Body of pancreas (tissue), 4 donors: ENCODE results near the gene PLPP1. TPM values are rescaled to one million over a fixed set of nuclear protein-coding genes. Genes with fewer than 3 reads are reported as not detected.

Experiments
- ATAC-seq: fragments of 150-250 bp; one replicate; pipeline ENCODE4 v1.9.1; 2016
- DNase-seq, 4 donors: peaks; one replicate each; pipeline ENCODE4 v3.0.0-alpha.2; 2019
- H3K27ac ChIP-seq, 4 donors: fragments of 200-600 bp; sonication (generic); 1 replicate in 3 of 4; 2 replicates in 1 of 4; pipeline versions ENCODE4 v1.5.1 to v1.6.1; 2016 to 2019; ENCODE audit warnings: mild to moderate bottlenecking in 1 of 4, mixed read lengths in 1 of 4, moderate library complexity in 1 of 4
- H3K27me3 ChIP-seq, 2 donors: fragments of 200-600 bp; sonication (generic); one replicate each; pipeline ENCODE4 v1.6.0; 2016; ENCODE audit warnings: mild to moderate bottlenecking in 1 of 2
- H3K36me3 ChIP-seq, 2 donors: fragments of 200-600 bp; sonication (generic); replicated peaks in 1 of 2; 2 replicates each; pipeline ENCODE4 v1.5.1; 2016; ENCODE audit warnings: low read depth in 2 of 2; ENCODE audit not compliant: insufficient read depth in 1 of 2
- H3K4me1 ChIP-seq: fragments of 200-600 bp; sonication (generic); one replicate; pipeline ENCODE4 v1.6.0; 2016
- H3K4me3 ChIP-seq, 2 donors: fragments of 200-600 bp; sonication (generic); 1 replicate in 1 of 2; 2 replicates in 1 of 2; pipeline ENCODE4 v1.5.1; 2016 to 2019
- H3K9me3 ChIP-seq, 3 donors: fragments of 200-600 bp; sonication (generic); 1 replicate in 2 of 3; 2 replicates in 1 of 3; pipeline ENCODE4 v1.5.1; 2016
- CTCF ChIP-seq, 7 experiments: fragments of 450-650 bp in 4 of 7; fragments of 200-600 bp in 3 of 7; sonication (generic) in 3 of 7; IDR thresholded peaks; one replicate each; pipeline ENCODE4 v1.5.1; 2016 to 2019; ENCODE audit warnings: antibody characterized with exemption in 7 of 7
- POLR2A ChIP-seq, 3 donors: fragments of 450-650 bp; IDR thresholded peaks; one replicate each; pipeline ENCODE4 v1.6.1; 2016; ENCODE audit warnings: antibody characterized with exemption in 3 of 3, mild to moderate bottlenecking in 2 of 3
- WGBS, 2 donors: methylation state at CpG; one replicate each; pipeline ENCODE4 v1.1.5; 2017; 5-methylcytosine and 5-hydroxymethylcytosine counted together
- intact Hi-C: fragments of 100-400 bp; cut with DNase I; formaldehyde crosslinking; loops from one replicate; pipeline ENCODE4 v1.15.1; 2023
- total RNA-seq, 2 donors: library from RNA; depleted of rRNA; stranded (reverse); fragments of >200 nt; gene quantifications; one replicate each; pipeline ENCODE4 v1.1.0, GENCODE V29; 2016

The PLPP1 gene
- total RNA-seq, 2 donors from 2014 or later: 88.2 to 227 TPM

GRCh38 chr5:55463613-55464012 is 71.2 kb downstream of the PLPP1 start:
- no peak for ATAC-seq
- DNase-seq: no peak
- TF ChIP-seq POLR2A (IDR thresholded peaks at IDR 0.05) (no peak), CTCF (IDR thresholded peaks at IDR 0.05) (no peak)
- Histone ChIP-seq H3K36me3 (no peaks in the 10 kb centered on the region), H3K4me3 (no peak overlapping the region), H3K27ac (no peak overlapping the region), H3K9me3 (no peaks in the 10 kb centered on the region), H3K27me3 (no peaks in the 10 kb centered on the region), H3K4me1 (peaks cover 10% of the 10 kb centered on the region)
- WGBS, 2 donors: 94 to 98% methylated on average over 3 of the region's 3 CpGs
- intact Hi-C loops: no loop called here

DNA sequence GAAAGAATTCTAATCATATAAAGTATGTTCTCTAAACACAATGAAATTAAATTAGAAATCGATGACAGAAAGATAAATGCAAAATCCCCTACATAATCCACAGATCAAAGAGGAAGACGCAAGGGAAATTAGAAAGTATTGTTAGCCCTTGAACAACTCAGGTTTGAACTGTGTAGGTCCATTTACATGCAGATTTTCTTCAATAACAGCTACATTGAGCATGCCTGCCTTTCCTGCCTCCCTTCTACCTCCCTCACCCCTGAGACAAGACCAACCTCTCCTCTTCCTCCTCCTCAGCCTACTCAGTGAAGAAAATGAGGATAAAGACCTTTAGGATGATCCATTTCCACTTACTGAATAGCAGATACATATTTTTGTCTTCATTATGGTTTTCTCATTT is 75.2 kb downstream of the PLPP1 start:
- no peak overlapping the region for H3K4me3 ChIP-seq
- no peaks in the 10 kb centered on the region for H3K4me1 ChIP-seq
- no peak for DNase-seq
- no peak overlapping the region for H3K27ac ChIP-seq
- intact Hi-C loops: no loop called here
- WGBS, 2 donors: 91 to 93% methylated on average over 2 of the region's 2 CpGs
- H3K36me3 ChIP-seq: no peaks in the 10 kb centered on the region
- no peak for TF ChIP-seq CTCF (IDR thresholded peaks at IDR 0.05)
- TF ChIP-seq POLR2A (IDR thresholded peaks at IDR 0.05): no peak
- H3K27me3 ChIP-seq: no peaks in the 10 kb centered on the region
- no peak for ATAC-seq
- no peaks in the 10 kb centered on the region for H3K9me3 ChIP-seq

GRCh38 chr5:55456216-55456895 is 78.4 kb downstream of the PLPP1 start:
- no peak overlapping the region for H3K27ac ChIP-seq
- ATAC-seq: no peak
- H3K4me1 ChIP-seq: peaks cover 6% of the 10 kb centered on the region
- H3K4me3 ChIP-seq: no peak overlapping the region
- H3K27me3 ChIP-seq: no peaks in the 10 kb centered on the region
- TF ChIP-seq POLR2A (IDR thresholded peaks at IDR 0.05): no peak
- TF ChIP-seq CTCF (IDR thresholded peaks at IDR 0.05): no peak
- WGBS, 2 donors: 95 to 98% methylated on average over 3 of the region's 3 CpGs
- intact Hi-C loops: no loop called here
- no peaks in the 10 kb centered on the region for H3K36me3 ChIP-seq
- DNase-seq: no peak
- H3K9me3 ChIP-seq: no peaks in the 10 kb centered on the region

- Histone ChIP-seq H3K4me3 (no peak overlapping the region), H3K4me1 (peaks cover 6% of the 10 kb centered on the region), H3K9me3 (no peaks in the 10 kb centered on the region), H3K27ac (no peak overlapping the region), H3K36me3 (no peaks in the 10 kb centered on the region), H3K27me3 (no peaks in the 10 kb centered on the region)
- ATAC-seq (no peak), DNase-seq (no peak)
- 56 to 61% methylated on average over 2 of the region's 2 CpGs for WGBS, 2 donors
- intact Hi-C loops: no loop called here
- TF ChIP-seq POLR2A (IDR thresholded peaks at IDR 0.05) (no peak), CTCF (IDR thresholded peaks at IDR 0.05) (no peak)
Measured at GRCh38 chr5:55454282-55454681, 80.5 kb downstream of the PLPP1 start.

- Histone ChIP-seq H3K36me3 (no peaks in the 10 kb centered on the region), H3K27ac (no peak overlapping the region), H3K4me3 (no peak overlapping the region), H3K27me3 (no peaks in the 10 kb centered on the region), H3K4me1 (peaks cover 6% of the 10 kb centered on the region), H3K9me3 (no peaks in the 10 kb centered on the region)
- WGBS, 2 donors: 47 to 58% methylated on average over 1 of the region's 1 CpG
- DNase-seq (no peak), ATAC-seq (no peak)
- TF ChIP-seq CTCF (IDR thresholded peaks at IDR 0.05) (no peak), POLR2A (IDR thresholded peaks at IDR 0.05) (no peak)
- intact Hi-C loops: no loop called here
Measured at GRCh38 chr5:55453211-55453610, 81.6 kb downstream of the PLPP1 start.
